ENCODE results near the gene ABHD14A. TPM values are rescaled to one million over a fixed set of nuclear protein-coding genes. Genes with fewer than 3 reads are reported as not detected.
"Not testable (repeated sequence)": the region's sequence is repeated elsewhere in the genome, so short reads cannot be mapped to it uniquely, and the experiment has no call there.

Gene ABHD14A
- total RNA-seq, 4 donors from 2014 or later: 20.1 to 52.7 (median 22.6) TPM

- no peaks in the 10 kb centered on the region for H3K9me3 ChIP-seq
- no peak for DNase-seq (ENCODE audit: low spot score in 2 of 2)
- no peak overlapping the region for H3K27ac ChIP-seq
- H3K4me3 ChIP-seq: no peak overlapping the region
- TF ChIP-seq POLR2A (IDR thresholded peaks at IDR 0.05) (no peak), CTCF (IDR thresholded peaks at IDR 0.05) (no peak), EP300 (IDR thresholded peaks at IDR 0.05) (no peak)
- H3K4me1 ChIP-seq: peaks cover 0 to 46% (median 18%) of the 10 kb centered on the region in 4 donors
- no peaks in the 10 kb centered on the region for H3K27me3 ChIP-seq
- H3K36me3 ChIP-seq: peaks cover 0 to 66% (median 6%) of the 10 kb centered on the region in 3 donors
- WGBS, 2 donors: 73 to 84% methylated on average over 3 of the region's 3 CpGs
Observed at GRCh38 chr3:51992017-51992682, 17.3 kb downstream of the ABHD14A start.

- WGBS, 2 donors: 67 to 77% methylated on average over 4 to 13 of the region's 13 CpGs
- DNase-seq (ENCODE audit: low spot score in 2 of 2); H3K27ac ChIP-seq; H3K27me3 ChIP-seq; H3K9me3 ChIP-seq; H3K4me3 ChIP-seq: not testable (repeated sequence)
- Histone ChIP-seq H3K4me1 (peaks cover 0 to 46% (median 18%) of the 10 kb centered on the region in 4 donors), H3K36me3 (peaks cover 0 to 57% (median 6%) of the 10 kb centered on the region in 3 donors)
Observed at GRCh38 chr3:51993657-51994056, 18.8 kb downstream of the ABHD14A start.

- peaks cover 0 to 49% (median 6%) of the 10 kb centered on the region in 3 donors for H3K36me3 ChIP-seq
- 54 to 64% methylated on average over 2 of the region's 2 CpGs for WGBS, 2 donors
- H3K4me3 ChIP-seq: peak overlapping the region in 3 of 4 donors; percentile 69 to 91 (median 86)
- TF ChIP-seq POLR2A (IDR thresholded peaks at IDR 0.05) (no peak), EP300 (IDR thresholded peaks at IDR 0.05) (no peak), CTCF (IDR thresholded peaks at IDR 0.05) (no peak)
- no peaks in the 10 kb centered on the region for H3K9me3 ChIP-seq
- no peak for DNase-seq (ENCODE audit: low spot score in 2 of 2)
- no peaks in the 10 kb centered on the region for H3K27me3 ChIP-seq
- H3K4me1 ChIP-seq: peaks cover 0 to 46% (median 18%) of the 10 kb centered on the region in 4 donors
- H3K27ac ChIP-seq: peak overlapping the region in 3 of 4 donors; percentile 82 to 94 (median 90)
Observed at GRCh38 chr3:51994530-51994929, 19.7 kb downstream of the ABHD14A start.

- Histone ChIP-seq H3K4me1 (peaks cover 0 to 40% (median 18%) of the 10 kb centered on the region in 4 donors), H3K4me3 (peak within 1 kb of the TSS; percentile 69 to 91 (median 80)), H3K9me3 (no peaks in the 10 kb centered on the region), H3K27me3 (no peaks in the 10 kb centered on the region), H3K27ac (peak within 1 kb of the TSS; percentile 69 to 94 (median 86)), H3K36me3 (peaks cover 0 to 43% (median 6%) of the 10 kb centered on the region in 3 donors)
- TF ChIP-seq EP300 (IDR thresholded peaks at IDR 0.05): peak; percentile 95 to 97
- peak in 1 of 2 donors; percentile 62 for TF ChIP-seq POLR2A (IDR thresholded peaks at IDR 0.05)
- TF ChIP-seq CTCF (IDR thresholded peaks at IDR 0.05): peak in 4 of 5 experiments; percentile 9 to 62 (median 37)
- peak; percentile 83 to 87 for DNase-seq (ENCODE audit: low spot score in 2 of 2)
- WGBS, 2 donors: 0 to 1% methylated on average over 38 to 40 of the region's 40 CpGs
Observed at GRCh38 chr3:51995346-51996163, 20.7 kb downstream of the ABHD14A start, which contains the start of gene RPL29. RPL29 (minus strand) TSS chr3:51995895; CDS start chr3:51995461, 434 bp downstream.

- TF ChIP-seq POLR2A (IDR thresholded peaks at IDR 0.05) (no peak), EP300 (IDR thresholded peaks at IDR 0.05) (no peak), CTCF (IDR thresholded peaks at IDR 0.05) (no peak)
- WGBS, 2 donors: 54 to 55% methylated on average over 2 of the region's 2 CpGs
- Histone ChIP-seq H3K27ac (no peak overlapping the region), H3K36me3 (peaks cover 0 to 27% (median 6%) of the 10 kb centered on the region in 3 donors), H3K4me3 (no peak overlapping the region), H3K4me1 (peaks cover 0 to 42% (median 20%) of the 10 kb centered on the region in 4 donors), H3K9me3 (no peaks in the 10 kb centered on the region), H3K27me3 (no peaks in the 10 kb centered on the region)
- DNase-seq (ENCODE audit: low spot score in 2 of 2): no peak
Observed at GRCh38 chr3:51997172-51997571, 22.3 kb downstream of the ABHD14A start.

All from tibial nerve (tissue), 4 donors.